Measurements from ENCODE around the gene CIAO3. TPM values are rescaled to one million over a fixed set of nuclear protein-coding genes. Genes with fewer than 3 reads are reported as not detected.

The CIAO3 gene
- total RNA-seq, 1 donor from 2014 or later: 34.5 TPM

DNA sequence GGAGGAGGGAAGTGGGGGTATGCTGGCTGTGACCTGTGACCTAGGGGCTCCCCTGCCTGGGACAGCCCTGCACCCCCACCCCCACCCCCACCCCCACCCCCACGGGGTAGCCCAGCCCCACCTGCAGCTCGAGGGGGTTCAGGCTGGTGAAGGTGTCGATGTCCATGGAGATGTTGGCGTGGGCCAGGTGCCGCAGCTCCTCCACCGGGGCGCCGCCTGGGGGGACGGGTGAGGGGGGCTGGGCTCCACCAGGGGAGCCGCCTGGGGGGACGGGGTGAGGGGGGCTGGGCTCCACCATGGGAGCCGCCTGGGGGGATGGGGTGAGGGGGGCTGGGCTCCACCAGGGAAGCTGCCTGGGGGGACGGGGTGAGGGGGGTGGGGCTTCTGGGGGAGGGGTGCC, 29.6 kb upstream of the CIAO3 start:
- TF ChIP-seq, protein P1, sequence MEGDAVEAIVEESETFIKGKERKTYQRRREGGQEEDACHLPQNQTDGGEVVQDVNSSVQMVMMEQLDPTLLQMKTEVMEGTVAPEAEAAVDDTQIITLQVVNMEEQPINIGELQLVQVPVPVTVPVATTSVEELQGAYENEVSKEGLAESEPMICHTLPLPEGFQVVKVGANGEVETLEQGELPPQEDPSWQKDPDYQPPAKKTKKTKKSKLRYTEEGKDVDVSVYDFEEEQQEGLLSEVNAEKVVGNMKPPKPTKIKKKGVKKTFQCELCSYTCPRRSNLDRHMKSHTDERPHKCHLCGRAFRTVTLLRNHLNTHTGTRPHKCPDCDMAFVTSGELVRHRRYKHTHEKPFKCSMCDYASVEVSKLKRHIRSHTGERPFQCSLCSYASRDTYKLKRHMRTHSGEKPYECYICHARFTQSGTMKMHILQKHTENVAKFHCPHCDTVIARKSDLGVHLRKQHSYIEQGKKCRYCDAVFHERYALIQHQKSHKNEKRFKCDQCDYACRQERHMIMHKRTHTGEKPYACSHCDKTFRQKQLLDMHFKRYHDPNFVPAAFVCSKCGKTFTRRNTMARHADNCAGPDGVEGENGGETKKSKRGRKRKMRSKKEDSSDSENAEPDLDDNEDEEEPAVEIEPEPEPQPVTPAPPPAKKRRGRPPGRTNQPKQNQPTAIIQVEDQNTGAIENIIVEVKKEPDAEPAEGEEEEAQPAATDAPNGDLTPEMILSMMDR (IDR thresholded peaks at IDR 0.05; ENCODE audit: insufficient read depth, low read length, poor library complexity, severe bottlenecking): no peak

DNA sequence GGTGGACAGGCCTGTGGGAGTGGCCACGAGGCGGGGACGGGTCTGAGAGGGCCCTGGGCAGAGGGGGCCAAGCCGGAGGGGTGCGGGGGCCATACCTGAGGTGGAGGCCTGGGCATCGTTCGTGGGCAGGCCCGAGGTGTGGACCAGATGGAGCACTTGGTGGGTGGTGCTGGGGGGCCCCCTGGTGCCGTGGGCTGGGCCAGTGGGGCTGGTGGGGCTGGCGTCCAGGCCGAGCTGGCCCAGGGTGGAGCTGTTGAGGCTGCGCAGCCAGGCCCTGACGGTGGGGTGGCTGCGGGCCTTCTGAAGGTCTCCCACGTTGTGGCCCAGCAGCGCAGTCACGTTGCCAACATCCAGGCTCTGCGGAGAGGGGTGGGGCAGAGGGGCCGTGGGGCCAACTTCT, 29.1 kb upstream of the CIAO3 start:
- H3K27me3 ChIP-seq (ENCODE audit: control insufficient read depth, insufficient read depth, low read length): no peaks in the 10 kb centered on the region
- no peaks in the 10 kb centered on the region for H3K36me3 ChIP-seq (ENCODE audit: control insufficient read depth, insufficient read depth, low read length)
- H3K4me3 ChIP-seq (ENCODE audit: low read depth, low read length): no peak overlapping the region
- TF ChIP-seq, protein P1 (IDR thresholded peaks at IDR 0.05; ENCODE audit: insufficient read depth, low read length, poor library complexity, severe bottlenecking): no peak
- no peak for DNase-seq (ENCODE audit: low read depth)

More for the DNA sequence above, 29.6 kb upstream of the CIAO3 start:
- Histone ChIP-seq H3K36me3 (ENCODE audit: control insufficient read depth, insufficient read depth, low read length) (no peaks in the 10 kb centered on the region), H3K27me3 (ENCODE audit: control insufficient read depth, insufficient read depth, low read length) (no peaks in the 10 kb centered on the region), H3K4me3 (ENCODE audit: low read depth, low read length) (no peak overlapping the region)
- DNase-seq (ENCODE audit: low read depth): no peak

DNA sequence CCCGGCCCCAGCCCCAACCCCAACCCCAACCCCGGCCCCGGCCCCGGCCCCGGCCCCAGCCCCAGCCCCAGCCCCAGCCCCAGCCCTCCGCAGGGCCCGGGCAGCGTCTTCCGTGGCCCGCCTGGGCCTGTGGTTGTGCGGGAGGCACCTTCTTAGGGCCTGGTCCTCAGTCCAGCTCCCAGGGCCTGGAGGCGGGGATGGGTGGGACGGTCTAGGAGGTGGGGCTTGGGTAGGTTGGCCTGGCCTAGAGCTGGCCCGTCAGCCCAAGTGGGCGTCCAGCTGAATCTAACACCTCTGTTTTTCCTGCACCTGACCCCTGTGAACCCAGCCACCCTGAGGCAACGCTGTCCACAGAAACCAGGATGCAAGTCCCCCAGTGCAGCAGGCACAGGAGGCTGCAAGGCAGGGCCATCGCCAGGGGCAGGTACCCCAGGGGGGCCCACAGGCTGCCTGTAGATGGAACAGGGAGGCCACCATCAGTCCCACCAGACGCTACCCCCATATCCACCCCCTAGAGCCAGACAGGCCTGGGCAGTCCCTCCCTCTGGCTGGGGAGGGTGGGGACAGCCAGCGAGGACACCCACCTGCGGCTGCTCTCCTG, 28.5 kb upstream of the CIAO3 start:
- no peak overlapping the region for H3K4me3 ChIP-seq (ENCODE audit: low read depth, low read length)
- TF ChIP-seq, protein P1 (IDR thresholded peaks at IDR 0.05; ENCODE audit: insufficient read depth, low read length, poor library complexity, severe bottlenecking): no peak

DNA sequence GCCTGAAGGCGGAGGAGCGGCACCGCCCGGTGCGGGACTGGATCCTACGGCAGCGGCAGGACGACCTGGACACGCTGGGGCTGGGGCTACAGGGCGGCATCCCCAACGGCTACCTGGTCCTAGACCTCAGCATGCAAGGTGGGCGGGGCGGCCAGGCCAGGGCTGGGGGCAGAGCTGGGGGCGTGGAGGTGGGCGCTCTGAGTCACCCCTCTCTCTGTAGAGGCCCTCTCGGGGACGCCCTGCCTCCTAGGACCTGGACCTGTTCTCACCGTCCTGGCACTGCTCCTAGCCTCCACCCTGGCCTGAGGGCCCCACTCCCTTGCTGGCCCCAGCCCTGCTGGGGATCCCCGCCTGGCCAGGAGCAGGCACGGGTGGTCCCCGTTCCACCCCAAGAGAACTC, 27.6 kb upstream of the CIAO3 start:
- no peak for DNase-seq (ENCODE audit: low read depth)
- H3K27me3 ChIP-seq (ENCODE audit: control insufficient read depth, insufficient read depth, low read length): no peaks in the 10 kb centered on the region
- H3K36me3 ChIP-seq (ENCODE audit: control insufficient read depth, insufficient read depth, low read length): no peaks in the 10 kb centered on the region
- TF ChIP-seq, protein P1 (IDR thresholded peaks at IDR 0.05; ENCODE audit: insufficient read depth, low read length, poor library complexity, severe bottlenecking): no peak
- H3K4me3 ChIP-seq (ENCODE audit: low read depth, low read length): no peak overlapping the region

More for the DNA sequence above, 28.5 kb upstream of the CIAO3 start:
- no peaks in the 10 kb centered on the region for H3K36me3 ChIP-seq (ENCODE audit: control insufficient read depth, insufficient read depth, low read length)
- no peak for DNase-seq (ENCODE audit: low read depth)
- no peaks in the 10 kb centered on the region for H3K27me3 ChIP-seq (ENCODE audit: control insufficient read depth, insufficient read depth, low read length)

DNA sequence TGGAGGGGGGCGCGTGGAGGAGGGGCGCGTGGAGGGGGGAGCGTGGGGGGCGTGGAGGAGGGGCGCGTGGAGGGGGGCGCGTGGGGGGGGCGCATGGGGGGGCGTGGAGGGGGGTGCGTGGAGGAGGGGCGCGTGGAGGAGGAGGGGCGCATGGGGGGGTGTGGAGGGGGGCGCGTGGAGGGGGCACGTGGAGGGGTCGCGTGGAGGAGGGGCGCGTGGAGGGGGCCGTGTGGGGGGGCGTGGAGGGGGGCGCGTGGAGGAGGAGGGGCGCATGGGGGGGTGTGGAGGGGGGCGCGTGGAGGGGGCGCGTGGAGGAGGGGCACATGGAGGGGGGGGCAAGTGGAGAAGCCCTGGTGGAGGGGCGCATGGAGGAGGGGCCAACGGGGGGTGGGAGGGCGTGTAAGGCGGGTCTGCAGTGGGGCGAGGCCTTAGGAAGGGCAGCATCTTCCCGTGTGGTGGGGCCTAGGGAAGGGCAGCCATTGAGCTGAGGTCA, 27.0 kb upstream of the CIAO3 start:
- no peak overlapping the region for H3K4me3 ChIP-seq (ENCODE audit: low read depth, low read length)
- TF ChIP-seq, protein P1 (IDR thresholded peaks at IDR 0.05; ENCODE audit: insufficient read depth, low read length, poor library complexity, severe bottlenecking): no peak
- no peak for DNase-seq (ENCODE audit: low read depth)
- H3K36me3 ChIP-seq (ENCODE audit: control insufficient read depth, insufficient read depth, low read length): no peaks in the 10 kb centered on the region
- H3K27me3 ChIP-seq (ENCODE audit: control insufficient read depth, insufficient read depth, low read length): no peaks in the 10 kb centered on the region
